Amniotic stem cell (primary cell): Measurements from ENCODE around the gene OR2V2.
"Not testable (repeated sequence)": the region's sequence is repeated elsewhere in the genome, so short reads cannot be mapped to it uniquely, and the experiment has no call there.

Source experiments
- DNase-seq: peaks from one replicate; lab custom pipeline; 2025; lab: John Stamatoyannopoulos, UW

OR2V2 gene

GRCh38 chr5:181114844-181115778 is 32.3 kb upstream of the OR2V2 start:
- no peak for DNase-seq

- DNase-seq: no peak
These were observed 29.0 kb upstream of the OR2V2 start for GRCh38 chr5:181118369-181118768.

- DNase-seq: no peak
These were observed 28.3 kb upstream of the OR2V2 start for GRCh38 chr5:181119105-181119504.

- DNase-seq: no peak
These were observed 27.1 kb upstream of the OR2V2 start for GRCh38 chr5:181120306-181120705.

GRCh38 chr5:181120761-181121160 is 26.6 kb upstream of the OR2V2 start:
- DNase-seq: no peak

- DNase-seq: no peak
These were observed 25.5 kb upstream of the OR2V2 start for GRCh38 chr5:181121675-181122561.

GRCh38 chr5:181124526-181124925 is 22.9 kb upstream of the OR2V2 start:
- DNase-seq: no peak

GRCh38 chr5:181126841-181127240 is 20.5 kb upstream of the OR2V2 start:
- DNase-seq: no peak

GRCh38 chr5:181127456-181127855 is 19.9 kb upstream of the OR2V2 start:
- DNase-seq: no peak

- DNase-seq: no peak
These were observed 19.3 kb upstream of the OR2V2 start for GRCh38 chr5:181127907-181128626.

- no peak for DNase-seq
These were observed 17.8 kb upstream of the OR2V2 start for GRCh38 chr5:181129601-181130000.

GRCh38 chr5:181130081-181130480 is 17.3 kb upstream of the OR2V2 start:
- not testable (repeated sequence) for DNase-seq

GRCh38 chr5:181130832-181131496 is 16.4 kb upstream of the OR2V2 start, which contains the start of gene OR2V1:
TSS of gene OR2V1 (minus strand) at chr5:181131169. CDS start at chr5:181125304, 5,865 bp downstream.
- DNase-seq: no peak

GRCh38 chr5:181131514-181131913 is 15.9 kb upstream of the OR2V2 start:
- DNase-seq: no peak

GRCh38 chr5:181133083-181133482 is 14.3 kb upstream of the OR2V2 start:
- DNase-seq: no peak

- peak; percentile 33 for DNase-seq
These were observed 13.7 kb upstream of the OR2V2 start for GRCh38 chr5:181133610-181134231.

GRCh38 chr5:181134259-181134658 is 13.1 kb upstream of the OR2V2 start:
- no peak for DNase-seq

- no peak for DNase-seq
These were observed 10.9 kb upstream of the OR2V2 start for GRCh38 chr5:181136361-181136955.

- no peak for DNase-seq
These were observed 9.1 kb upstream of the OR2V2 start for GRCh38 chr5:181138258-181138657.

- no peak for DNase-seq
These were observed 6.6 kb upstream of the OR2V2 start for GRCh38 chr5:181140766-181141165.

- DNase-seq: no peak
These were observed 5.3 kb upstream of the OR2V2 start for GRCh38 chr5:181142054-181142453.
